GM20000 (cell line): ENCODE results near the gene FN3KRP.

ENCODE experiments used
- DNase-seq: peaks from one replicate; pipeline ENCODE4 v3.0.0; 2012; ENCODE audit warnings: low spot score
- CTCF ChIP-seq: IDR thresholded peaks from 2 replicates; pipeline ENCODE4 v1.5.1; 2012; ENCODE audit warnings: mild to moderate bottlenecking, control low read depth; ENCODE audit errors: extremely low read depth, missing control alignments

FN3KRP gene

GRCh38 chr17:82690786-82691489 lies 25.6 kb upstream of the FN3KRP start:
- DNase-seq: no peak
- TF ChIP-seq CTCF: no peak

- no peak for TF ChIP-seq CTCF
Measured at GRCh38 chr17:82691714-82692113, 24.8 kb upstream of the FN3KRP start.

GRCh38 chr17:82692268-82692667 lies 24.2 kb upstream of the FN3KRP start:
- DNase-seq: no peak
- no peak for TF ChIP-seq CTCF

More at GRCh38 chr17:82691714-82692113, 24.8 kb upstream of the FN3KRP start:
- no peak for DNase-seq

- DNase-seq: no peak
- TF ChIP-seq CTCF: no peak
Measured at GRCh38 chr17:82693168-82693867, 23.2 kb upstream of the FN3KRP start.

GRCh38 chr17:82694647-82695046 lies 21.9 kb upstream of the FN3KRP start:
- no peak for TF ChIP-seq CTCF

GRCh38 chr17:82696259-82696658 lies 20.2 kb upstream of the FN3KRP start:
- TF ChIP-seq CTCF: no peak
- no peak for DNase-seq

More at GRCh38 chr17:82694647-82695046, 21.9 kb upstream of the FN3KRP start:
- DNase-seq: no peak
